AG04450 (cell line): ENCODE data around the gene MIF. TPM values are rescaled to one million over a fixed set of nuclear protein-coding genes. Genes with fewer than 3 reads are reported as not detected.
"Not testable (repeated sequence)": the region's sequence is repeated elsewhere in the genome, so short reads cannot be mapped to it uniquely, and the experiment has no call there.

ENCODE experiments used
- CTCF ChIA-PET: fragments of 300-600, 350-600 bp; formaldehyde crosslinking; extraction: SDS; loops from one replicate; lab custom pipeline; 2022; ENCODE audit warnings: antibody characterized with exemption, inconsistent platforms; lab: Charles Lee
- POLR2A ChIA-PET: fragments of 350-600 bp; formaldehyde crosslinking; extraction: SDS; loops from one replicate; lab custom pipeline; 2021; ENCODE audit warnings: antibody characterized with exemption, inconsistent platforms; lab: Yijun Ruan, JAX
- DNase-seq: peaks from one replicate; pipeline ENCODE4 v3.0.0-alpha.2; 2011; ENCODE audit warnings: low read depth, low spot score
- H3K27ac ChIP-seq: one replicate; pipeline ENCODE4 v1.5.1; 2012; ENCODE audit warnings: low read depth, low read length, control low read depth
- H3K27me3 ChIP-seq: one replicate; pipeline ENCODE4 v1.6.0; 2012; ENCODE audit warnings: low read length; ENCODE audit not compliant: control insufficient read depth, insufficient read depth
- H3K4me3 ChIP-seq: 2 replicates; pipeline ENCODE4 v1.5.1; 2011; ENCODE audit warnings: mild to moderate bottlenecking, low read depth, low read length, control low read depth
- H3K9me3 ChIP-seq: 2 replicates; pipeline ENCODE4 v1.5.1; 2012; ENCODE audit warnings: low read length; ENCODE audit not compliant: control insufficient read depth, insufficient read depth
- polyA plus RNA-seq: library from polyadenylated mRNA; depleted of rRNA; stranded (reverse); fragments of >200 nt; gene quantifications from 2 replicates; pipeline ENCODE4 v1.2.3, GENCODE V29; 2011
- TF ChIP-seq, protein P1 (sequence below): IDR thresholded peaks from 2 replicates; pipeline ENCODE4 v1.5.1; 2011; ENCODE audit warnings: low read depth, low read length, control low read depth, inconsistent platforms

Gene MIF
- polyA plus RNA-seq, 1 experiment = 154 TPM

DNA sequence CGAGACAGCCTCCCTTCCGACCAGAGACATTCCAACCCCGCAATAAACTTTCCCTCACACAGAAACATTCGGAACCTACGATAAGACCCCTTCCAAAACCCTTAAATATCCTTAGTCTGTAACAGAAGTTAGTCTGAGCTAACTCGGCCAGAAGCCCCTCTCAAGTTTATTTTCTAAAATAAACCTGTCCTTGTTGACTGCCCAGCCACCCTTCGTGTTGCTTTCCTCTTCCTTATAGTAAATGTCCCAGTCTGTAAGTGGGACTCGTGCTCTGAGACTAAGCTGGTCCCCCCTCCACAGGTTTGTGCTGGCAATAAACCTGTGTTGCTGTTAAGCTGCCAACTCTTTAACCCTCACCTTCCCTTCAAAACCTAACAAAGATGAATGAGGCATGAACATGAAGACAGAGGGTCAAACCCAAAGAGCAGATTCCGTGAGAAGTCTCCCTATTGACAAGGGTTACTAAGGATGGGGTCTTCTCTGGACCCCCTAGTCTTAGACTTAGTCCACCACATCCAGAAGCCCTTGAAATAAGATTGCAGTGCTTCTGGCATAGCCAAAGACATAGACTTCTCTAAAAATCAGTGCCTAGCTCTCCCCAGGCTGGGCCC lies 18.2 kb downstream of the MIF start:
- DNase-seq = no peak
- CTCF ChIA-PET = interaction anchor here (0.5 to 2.0 kb wide), 3 partner anchors 18 to 62 kb away, joined by 3 to 5 read pairs (median 4); partner anchors contain the start of gene MIF
- TF ChIP-seq, protein P1, sequence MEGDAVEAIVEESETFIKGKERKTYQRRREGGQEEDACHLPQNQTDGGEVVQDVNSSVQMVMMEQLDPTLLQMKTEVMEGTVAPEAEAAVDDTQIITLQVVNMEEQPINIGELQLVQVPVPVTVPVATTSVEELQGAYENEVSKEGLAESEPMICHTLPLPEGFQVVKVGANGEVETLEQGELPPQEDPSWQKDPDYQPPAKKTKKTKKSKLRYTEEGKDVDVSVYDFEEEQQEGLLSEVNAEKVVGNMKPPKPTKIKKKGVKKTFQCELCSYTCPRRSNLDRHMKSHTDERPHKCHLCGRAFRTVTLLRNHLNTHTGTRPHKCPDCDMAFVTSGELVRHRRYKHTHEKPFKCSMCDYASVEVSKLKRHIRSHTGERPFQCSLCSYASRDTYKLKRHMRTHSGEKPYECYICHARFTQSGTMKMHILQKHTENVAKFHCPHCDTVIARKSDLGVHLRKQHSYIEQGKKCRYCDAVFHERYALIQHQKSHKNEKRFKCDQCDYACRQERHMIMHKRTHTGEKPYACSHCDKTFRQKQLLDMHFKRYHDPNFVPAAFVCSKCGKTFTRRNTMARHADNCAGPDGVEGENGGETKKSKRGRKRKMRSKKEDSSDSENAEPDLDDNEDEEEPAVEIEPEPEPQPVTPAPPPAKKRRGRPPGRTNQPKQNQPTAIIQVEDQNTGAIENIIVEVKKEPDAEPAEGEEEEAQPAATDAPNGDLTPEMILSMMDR = no peak
- no peaks in the 10 kb centered on the region for H3K9me3 ChIP-seq
- H3K27me3 ChIP-seq = peaks cover 5% of the 10 kb centered on the region
- no peak overlapping the region for H3K4me3 ChIP-seq
- no peak overlapping the region for H3K27ac ChIP-seq
- POLR2A ChIA-PET = no interaction called here

DNA sequence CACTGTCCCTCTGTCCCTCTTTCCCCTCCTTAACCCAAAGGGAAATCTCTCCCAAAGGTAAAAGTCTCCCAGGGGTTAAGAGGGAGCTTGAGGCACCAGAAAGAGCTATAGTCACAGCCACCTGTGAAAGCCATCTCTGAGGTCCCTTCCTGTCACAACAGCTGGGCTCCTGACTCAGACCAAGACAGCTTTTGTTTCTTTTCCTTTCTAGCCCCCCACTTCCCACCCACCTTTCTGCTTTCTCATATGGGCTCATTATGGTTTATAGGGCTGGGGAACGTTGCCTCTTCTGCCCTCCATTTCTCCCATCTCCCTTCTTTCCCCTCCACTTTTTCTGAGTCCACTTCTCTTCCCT lies 19.1 kb downstream of the MIF start:
- Histone ChIP-seq H3K27ac (peak overlapping the region; percentile 85), H3K9me3 (no peaks in the 10 kb centered on the region), H3K4me3 (peak overlapping the region; percentile 78), H3K27me3 (peaks cover 1% of the 10 kb centered on the region)
- POLR2A ChIA-PET = interaction anchor here (0.6 to 1.1 kb wide), 6 partner anchors 8 to 211 kb away, joined by 3 to 23 read pairs (median 3); partner anchors contain the start of gene MIF
- TF ChIP-seq, protein P1 = no peak
- CTCF ChIA-PET = interaction anchor here (1.2 to 2.0 kb wide), 3 partner anchors 19 to 63 kb away, joined by 4 to 5 read pairs (median 4); partner anchors contain the start of gene MIF
- DNase-seq = no peak

DNA sequence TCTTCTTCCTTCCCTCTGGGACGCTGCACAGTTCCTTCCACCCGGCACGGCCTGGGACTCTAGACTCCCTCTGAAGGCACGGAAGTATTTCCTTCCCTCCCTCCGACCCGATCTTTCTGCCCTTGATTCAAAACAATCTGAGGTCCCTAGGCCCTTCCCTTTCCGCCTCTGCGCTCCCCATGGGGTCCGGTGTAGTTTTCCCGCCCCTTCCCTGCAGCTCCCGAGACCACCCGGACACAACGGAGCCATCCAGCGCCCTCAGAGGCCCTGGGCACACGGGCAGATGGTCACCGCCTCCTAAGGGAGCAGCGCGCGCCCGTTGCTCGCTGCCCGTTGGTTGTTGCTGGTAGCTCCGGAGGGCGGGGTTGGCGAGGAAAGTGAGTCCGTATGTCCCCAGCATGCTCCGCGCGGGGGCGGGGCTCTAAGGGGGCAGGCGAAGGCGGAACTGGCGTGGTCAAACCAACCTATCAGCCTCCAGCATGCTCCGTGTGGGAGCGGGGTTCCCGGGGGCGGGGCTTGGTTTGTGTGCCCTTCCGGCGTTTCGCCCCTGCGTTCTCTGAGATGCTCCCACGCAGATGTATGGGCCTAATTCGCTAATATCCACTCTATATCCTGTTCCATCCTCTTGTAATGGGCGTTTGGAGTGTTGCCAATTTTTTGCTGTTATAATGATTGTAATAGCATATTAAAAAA lies 19.6 kb downstream of the MIF start:
- Histone ChIP-seq H3K4me3 (peak overlapping the region; percentile 78), H3K27ac (peak overlapping the region; percentile 85), H3K27me3 (no peaks in the 10 kb centered on the region), H3K9me3 (no peaks in the 10 kb centered on the region)
- peak; percentile 96 for DNase-seq
- TF ChIP-seq, protein P1 = no peak
- ChIA-PET POLR2A (interaction anchor here (0.6 to 1.1 kb wide), 7 partner anchors 9 to 211 kb away, joined by 3 to 23 read pairs (median 3); partner anchors contain the start of genes MIF and SLC2A11), CTCF (interaction anchor here (1.4 to 2.0 kb wide), 2 partner anchors 19 to 20 kb away, joined by 4 to 5 read pairs; partner anchors contain the start of gene MIF)

DNA sequence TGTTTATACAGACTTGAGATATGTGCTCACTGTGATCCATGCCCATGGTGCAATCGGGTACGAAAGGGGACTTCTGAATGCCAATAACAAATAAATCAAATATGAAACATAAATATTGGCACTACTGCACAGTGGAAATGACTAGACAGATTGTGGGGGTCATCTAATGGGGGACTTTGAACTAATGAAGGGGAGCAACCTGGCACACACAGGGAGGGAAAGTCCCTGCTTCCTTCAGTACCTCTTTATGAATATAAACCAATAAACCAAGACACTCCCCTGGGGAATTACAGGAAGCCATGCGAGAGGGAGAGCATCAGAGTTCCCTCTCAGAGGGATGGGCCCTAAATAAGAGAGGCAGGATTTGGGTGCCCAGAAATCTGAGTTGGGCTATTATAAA lies 21.1 kb downstream of the MIF start:
- H3K27ac ChIP-seq = no peak overlapping the region
- no peaks in the 10 kb centered on the region for H3K27me3 ChIP-seq
- DNase-seq = no peak
- CTCF ChIA-PET = no interaction called here
- POLR2A ChIA-PET = no interaction called here
- no peak overlapping the region for H3K4me3 ChIP-seq
- TF ChIP-seq, protein P1 = no peak
- peaks cover 2% of the 10 kb centered on the region; the same call in 1 of the 2 replicates for H3K9me3 ChIP-seq

DNA sequence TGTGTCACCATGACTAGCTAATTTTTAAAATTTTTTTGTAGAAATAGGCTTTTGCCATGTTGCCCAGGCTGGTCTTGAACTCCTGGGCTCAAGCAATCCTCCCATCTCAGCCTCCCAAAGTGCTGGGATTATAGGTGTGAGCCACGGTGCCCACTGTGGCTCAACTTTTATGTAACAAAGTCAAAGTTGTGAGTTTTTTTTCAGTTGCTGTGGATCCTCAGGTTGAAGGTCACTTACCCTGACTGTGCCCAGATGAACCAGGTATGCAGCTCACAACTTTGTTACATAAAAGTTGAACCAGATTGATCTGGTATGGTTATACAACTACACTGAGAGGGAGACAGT lies 26.1 kb downstream of the MIF start:
- ChIA-PET CTCF (interaction anchor here (0.9 to 3.7 kb wide), 4 partner anchors 9 to 70 kb away, joined by 3 to 17 read pairs (median 4); partner anchors contain the start of gene MIF), POLR2A (interaction anchor here (2.0 kb wide), 1 partner anchor 26 kb away, joined by 11 read pairs; the partner anchor contains the start of gene MIF)
- peaks cover 12% of the 10 kb centered on the region for H3K9me3 ChIP-seq
- H3K27ac ChIP-seq = peak overlapping the region; percentile 89
- H3K4me3 ChIP-seq, DNase-seq, H3K27me3 ChIP-seq: not testable (repeated sequence)

DNA sequence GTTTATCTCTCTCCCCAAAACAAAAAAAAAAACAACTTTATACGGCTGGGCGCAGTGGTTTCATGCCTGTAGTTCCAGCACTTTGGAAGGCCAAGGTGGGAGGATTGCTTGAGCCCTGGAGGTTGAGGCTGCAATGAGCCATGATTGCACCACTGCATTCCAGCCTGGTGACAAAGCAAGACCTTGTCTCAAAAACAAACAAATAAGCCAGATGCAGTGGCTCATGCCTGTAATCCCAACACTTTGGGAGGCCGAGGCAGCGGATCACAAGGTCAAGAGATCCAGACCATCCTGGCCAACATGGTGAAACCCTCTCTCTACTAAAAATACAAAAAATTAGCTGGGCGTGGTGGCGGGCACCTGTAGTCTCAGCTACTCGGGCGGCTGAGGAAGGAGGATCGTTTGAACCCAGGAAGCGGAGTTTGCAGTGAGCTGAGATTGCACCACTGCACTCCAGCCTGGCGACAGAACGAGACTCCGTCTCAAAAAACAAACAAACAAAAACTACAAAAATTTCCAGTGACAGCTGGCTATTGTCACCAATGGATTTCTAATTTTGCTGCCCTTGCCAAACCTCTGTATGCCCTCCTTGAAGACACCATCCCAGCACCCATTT lies 27.5 kb downstream of the MIF start:
- POLR2A ChIA-PET, DNase-seq, H3K27me3 ChIP-seq, H3K27ac ChIP-seq, H3K4me3 ChIP-seq: not testable (repeated sequence)
- H3K9me3 ChIP-seq = peaks cover 20% of the 10 kb centered on the region
- CTCF ChIA-PET = interaction anchor here (0.9 to 3.7 kb wide), 2 partner anchors 28 to 72 kb away, joined by 5 to 17 read pairs; partner anchors contain the start of gene MIF
